Smooth muscle cell of the brain vasculature (primary cell): ENCODE results near the gene ADAMTS9.
A peak's percentile ranks its signal among the peaks of the same experiment; 100 is the strongest.

Source experiments
- DNase-seq: peaks from one replicate; pipeline ENCODE4 v3.0.0-alpha.2; 2012; ENCODE audit warnings: low read depth, low spot score

Gene ADAMTS9

DNA sequence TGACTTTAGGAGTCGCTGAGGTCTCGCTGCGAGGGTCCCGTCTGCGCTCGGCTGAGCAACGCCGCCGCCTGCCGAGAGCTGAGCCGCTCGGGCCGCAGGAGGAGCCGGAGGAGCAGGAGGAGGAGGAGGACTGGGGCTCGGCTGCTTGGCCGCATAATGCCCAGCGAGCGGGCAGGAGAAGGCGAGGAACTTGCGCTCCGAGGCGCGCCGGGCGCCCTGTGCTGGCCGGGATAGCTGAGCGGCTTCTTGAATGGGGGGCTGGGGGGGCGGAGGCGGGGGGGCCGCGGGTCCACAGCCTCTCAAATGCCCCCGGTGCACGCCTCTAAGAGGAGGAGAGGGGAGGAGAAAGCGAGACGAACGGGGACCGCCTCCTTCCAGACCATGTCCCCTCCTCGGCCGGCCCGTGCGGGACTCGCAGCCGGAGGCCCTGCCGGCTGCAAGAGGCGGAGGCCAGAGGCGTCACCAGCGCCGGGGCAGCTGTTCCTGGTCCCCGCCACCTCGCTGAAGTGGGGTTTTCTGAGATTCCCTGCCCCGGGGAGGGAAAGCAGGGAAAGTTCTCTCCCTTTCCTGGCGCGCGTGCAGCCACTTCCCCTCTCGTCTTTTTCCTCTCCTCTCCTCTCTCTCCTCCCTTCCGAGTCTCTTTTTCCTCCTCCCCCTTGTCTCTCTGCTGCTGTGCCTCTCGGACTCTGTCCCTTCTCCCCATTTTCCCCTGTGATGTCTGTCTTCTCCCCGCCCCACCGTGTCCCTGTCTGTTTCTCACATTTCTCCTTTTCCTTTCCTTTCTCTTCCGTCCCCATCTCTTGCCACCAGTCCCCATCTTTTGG lies at the start of gene ADAMTS9:
TSS of gene ADAMTS9 (minus strand) at position 220 of the 824 bp plus-strand sequence. CDS start 343 bp downstream, outside the sequence.
- peak; percentile 17 for DNase-seq

- peak; percentile 15 for DNase-seq
These were observed 44.8 kb upstream of the ADAMTS9 start for GRCh38 chr3:64732576-64732975.

- no peak for DNase-seq
These were observed 42.9 kb upstream of the ADAMTS9 start for GRCh38 chr3:64730681-64731080.

DNA sequence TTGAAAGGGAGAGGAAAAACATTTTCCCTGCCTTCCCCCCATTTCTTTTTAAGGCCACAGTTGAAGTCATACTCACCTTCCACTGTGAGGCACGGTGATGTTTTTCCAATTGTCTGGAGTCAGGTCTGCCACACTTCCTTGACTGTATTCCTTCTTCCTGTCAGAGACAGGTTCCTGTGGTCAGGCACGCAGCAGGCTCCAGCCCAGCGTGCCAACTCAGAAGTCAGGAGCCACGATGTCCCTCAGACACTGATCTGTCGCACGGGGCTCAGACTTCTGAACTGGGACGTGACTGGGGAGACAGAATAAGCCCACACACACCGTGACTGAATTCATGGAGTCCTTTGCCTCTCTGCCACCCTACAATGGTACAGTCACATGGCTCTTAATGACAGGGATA lies 41.2 kb upstream of the ADAMTS9 start:
- DNase-seq = no peak

- no peak for DNase-seq
These were observed 40.6 kb upstream of the ADAMTS9 start for GRCh38 chr3:64728428-64728827.

DNA sequence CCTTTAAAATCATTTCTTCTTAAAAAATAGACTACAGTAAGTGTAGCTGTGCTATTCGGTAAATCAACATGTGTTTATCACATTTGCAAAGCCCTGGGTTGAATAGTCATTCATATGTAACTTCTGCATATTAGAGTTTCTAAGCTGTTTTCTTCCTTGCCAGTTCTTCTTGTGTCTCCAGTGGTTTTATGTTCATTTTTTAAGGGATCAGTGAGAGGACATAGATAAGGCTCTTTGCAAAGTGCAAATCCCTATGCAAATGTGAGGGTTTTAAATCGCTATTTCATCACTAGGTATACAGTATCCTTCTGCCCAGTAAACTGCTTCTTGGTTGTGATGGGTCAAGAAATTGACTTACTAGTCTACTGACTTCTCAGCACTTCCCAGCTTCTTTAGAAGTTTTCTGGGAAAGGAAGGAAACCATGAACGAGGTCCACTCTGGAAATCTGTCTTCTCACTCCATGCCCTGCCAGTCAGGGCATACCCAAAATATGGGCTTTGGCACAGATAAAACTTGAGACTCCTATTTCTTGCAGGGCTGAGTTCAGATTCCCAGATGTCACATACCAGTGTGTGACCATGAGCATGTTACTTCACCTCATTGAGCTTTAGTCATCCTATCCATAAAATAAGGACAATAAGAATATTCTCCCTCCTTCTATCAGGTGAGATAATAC lies 38.8 kb upstream of the ADAMTS9 start:
- DNase-seq = no peak

DNA sequence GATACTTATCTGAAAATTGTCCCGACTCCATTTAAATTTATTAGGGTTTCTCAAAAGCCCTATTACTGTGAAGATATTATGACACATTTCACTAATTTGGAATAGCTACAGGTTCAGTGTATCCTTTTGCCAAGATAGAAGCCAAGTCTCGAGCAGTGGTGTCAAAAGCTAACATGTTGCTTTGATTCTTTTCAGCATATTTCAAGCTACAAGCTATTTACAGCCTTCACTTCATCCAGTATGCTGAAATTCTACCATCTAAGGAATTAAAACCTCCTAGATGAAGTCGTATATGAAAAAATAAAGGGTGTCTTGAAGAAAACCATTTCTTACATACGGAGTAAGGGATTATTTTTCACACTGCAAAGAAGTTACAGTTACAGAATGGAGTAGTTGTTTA lies 31.2 kb upstream of the ADAMTS9 start:
- DNase-seq = no peak

GRCh38 chr3:64717872-64718613 lies 30.2 kb upstream of the ADAMTS9 start:
- DNase-seq = no peak

DNA sequence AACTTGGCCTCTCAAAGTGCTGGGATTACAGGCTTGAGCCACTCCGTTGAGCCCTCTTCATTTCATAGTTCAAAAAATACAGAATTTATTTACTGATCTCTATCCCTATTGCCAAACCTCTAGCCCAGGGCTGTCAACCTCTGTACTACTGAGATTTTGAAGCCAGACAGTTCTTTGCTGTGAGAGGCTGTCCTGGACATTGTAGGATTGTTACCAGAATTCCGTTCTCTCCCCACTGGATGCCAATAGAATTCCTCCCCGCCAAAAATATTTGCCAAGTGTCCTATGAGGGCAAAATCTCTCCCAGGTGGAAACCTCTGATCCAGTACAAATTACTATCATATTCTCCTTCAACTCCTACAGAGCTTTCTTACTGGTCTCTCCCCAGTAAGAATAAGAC lies 29.6 kb upstream of the ADAMTS9 start:
- DNase-seq = no peak

- DNase-seq = no peak
These were observed 28.4 kb upstream of the ADAMTS9 start for GRCh38 chr3:64716110-64716710.

GRCh38 chr3:64715211-64715982 lies 27.6 kb upstream of the ADAMTS9 start:
- no peak for DNase-seq

GRCh38 chr3:64708456-64708855 lies 20.7 kb upstream of the ADAMTS9 start:
- no peak for DNase-seq

DNA sequence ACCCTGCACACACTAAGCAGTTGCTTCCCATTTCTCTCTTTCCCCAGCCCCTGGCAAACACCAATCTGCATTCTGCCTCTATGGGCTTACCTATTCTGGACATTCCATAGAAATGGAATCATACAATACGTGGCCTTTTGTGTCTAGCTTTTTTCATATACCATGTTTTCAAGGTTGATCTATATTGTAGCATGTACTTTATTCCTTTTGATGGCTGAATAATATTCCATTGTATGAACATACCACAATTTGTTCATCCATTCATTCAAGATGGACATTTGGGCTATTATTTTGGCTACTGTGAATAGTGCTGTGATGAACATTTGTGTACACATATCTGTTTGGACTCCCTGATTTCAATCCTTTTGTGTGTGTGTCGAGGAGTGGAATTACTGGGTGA lies 18.1 kb upstream of the ADAMTS9 start:
- no peak for DNase-seq

DNA sequence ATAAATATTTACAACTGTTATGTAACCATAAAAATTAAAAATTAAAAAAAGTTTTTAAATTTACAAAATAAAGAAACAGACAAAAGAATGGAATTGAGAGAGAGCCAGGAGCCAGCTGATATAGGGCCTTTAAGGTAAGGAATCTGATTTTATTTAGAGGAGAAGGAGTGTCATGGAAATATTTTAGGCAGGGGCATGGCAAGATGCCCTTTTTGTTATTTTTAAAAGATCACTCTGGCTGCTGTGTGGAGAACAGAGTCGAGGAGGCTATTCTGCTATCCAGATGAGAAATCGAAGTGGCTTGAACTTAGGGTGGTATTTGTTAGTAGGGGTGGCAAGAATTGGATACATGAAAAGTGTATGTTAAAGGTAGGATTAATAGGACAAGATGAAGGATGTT lies 9.1 kb upstream of the ADAMTS9 start:
- DNase-seq = no peak

- DNase-seq = no peak
These were observed 6.3 kb upstream of the ADAMTS9 start for GRCh38 chr3:64694114-64694513.

- no peak for DNase-seq
These were observed 5.2 kb upstream of the ADAMTS9 start for GRCh38 chr3:64693031-64693430.

DNA sequence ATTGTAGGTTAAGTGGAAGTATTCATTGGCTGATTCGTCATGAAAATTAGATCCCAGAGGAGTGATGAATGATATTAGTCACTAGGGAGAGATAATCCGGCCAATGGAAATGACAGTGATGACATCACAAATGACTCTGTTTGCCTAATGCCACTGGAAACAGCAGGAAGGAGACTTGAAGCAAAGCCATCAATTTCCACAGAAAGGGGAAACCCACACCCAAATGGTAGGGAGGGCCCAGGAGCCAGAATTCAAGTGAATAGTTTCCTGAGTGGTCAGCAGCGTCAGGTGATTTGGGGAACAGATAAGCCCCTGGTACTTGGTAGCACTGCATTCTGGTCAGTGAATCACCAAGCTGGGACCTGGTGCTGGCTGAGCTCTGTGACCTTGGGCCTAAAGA lies 3.3 kb upstream of the ADAMTS9 start:
- no peak for DNase-seq

GRCh38 chr3:64687086-64687780 lies 567 bp downstream of the ADAMTS9 start:
- DNase-seq = no peak

DNA sequence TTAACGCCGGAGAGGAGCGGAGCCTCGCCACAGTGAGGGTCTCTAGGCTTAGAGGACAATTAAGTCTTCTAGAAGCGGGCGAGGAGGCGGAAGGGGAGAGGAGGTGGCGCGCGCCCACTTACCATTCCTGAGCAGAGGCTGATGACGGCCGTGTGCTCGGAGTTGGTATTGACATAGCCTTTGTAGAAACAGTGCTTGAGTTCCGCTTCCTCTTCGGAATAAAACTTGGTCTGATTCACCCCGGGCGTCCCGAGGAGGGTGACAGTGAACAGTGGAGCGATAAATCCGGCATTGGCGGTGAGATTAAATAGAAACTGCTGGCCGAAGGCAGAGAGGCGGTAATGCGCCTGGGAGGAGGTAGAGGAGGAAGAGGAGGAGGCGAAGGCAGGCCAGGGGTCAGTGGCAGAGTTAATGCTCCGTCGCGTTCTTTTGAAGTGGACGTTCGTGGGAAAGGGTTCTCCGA lies 1.3 kb downstream of the ADAMTS9 start:
- no peak for DNase-seq

- DNase-seq = peak; percentile 63
These were observed 1.9 kb downstream of the ADAMTS9 start for GRCh38 chr3:64685800-64686445.
